Measurements from ENCODE around the gene PLOD1.
"Not testable (repeated sequence)": the region's sequence is repeated elsewhere in the genome, so short reads cannot be mapped to it uniquely, and the experiment has no call there.

The PLOD1 gene

GRCh38 chr1:11912482-11913216 is 21.9 kb upstream of the PLOD1 start:
- not testable (repeated sequence) for DNase-seq (ENCODE audit: low read depth)

- no peak for DNase-seq (ENCODE audit: low read depth)
These were observed 21.2 kb upstream of the PLOD1 start for GRCh38 chr1:11913291-11913690.

DNA sequence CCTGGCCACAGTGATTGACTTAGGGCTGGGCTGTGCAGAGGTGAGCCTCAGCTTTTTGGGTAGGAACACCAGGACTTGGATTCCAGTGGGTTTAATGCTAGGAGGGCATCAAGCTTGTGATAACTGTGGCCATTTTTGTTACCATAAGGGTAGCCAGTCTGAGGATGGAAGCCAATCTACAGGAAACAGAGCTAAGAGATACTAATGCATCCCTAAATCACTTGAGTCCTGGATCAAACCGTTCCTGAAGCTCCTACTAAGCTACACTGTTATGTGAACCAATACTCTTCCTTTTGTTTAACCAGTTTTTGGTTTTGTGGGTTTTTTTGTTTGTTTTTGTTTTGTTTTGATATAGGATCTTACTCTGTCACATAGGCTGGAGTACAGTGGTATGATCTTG is 20.5 kb upstream of the PLOD1 start:
- no peak for DNase-seq (ENCODE audit: low read depth)

- no peak for DNase-seq (ENCODE audit: low read depth)
These were observed 15.6 kb upstream of the PLOD1 start for GRCh38 chr1:11918799-11919519.

- no peak for DNase-seq (ENCODE audit: low read depth)
These were observed 14.9 kb upstream of the PLOD1 start for GRCh38 chr1:11919621-11920020.

GRCh38 chr1:11920239-11920903 is 14.1 kb upstream of the PLOD1 start:
- no peak for DNase-seq (ENCODE audit: low read depth)

DNA sequence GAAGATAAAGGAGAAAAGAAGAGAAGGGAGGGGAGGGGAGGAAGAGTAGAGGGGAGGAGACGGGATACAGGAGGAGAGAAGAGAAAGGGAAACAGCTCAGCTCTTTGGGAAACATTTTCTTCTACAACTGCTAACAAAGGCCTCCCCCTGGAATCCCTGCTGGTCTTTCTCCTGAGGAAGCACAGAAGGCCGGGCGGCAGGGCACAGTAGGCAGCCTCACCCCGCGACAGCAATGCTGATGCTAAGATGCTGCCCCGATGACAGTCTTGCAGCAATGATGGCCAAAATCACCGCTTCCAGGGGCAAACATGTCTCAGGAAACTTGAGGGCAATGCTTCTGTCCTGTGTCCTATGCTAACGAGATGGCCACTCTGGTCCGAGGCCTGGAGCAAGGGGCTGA is 13.5 kb upstream of the PLOD1 start:
- no peak for DNase-seq (ENCODE audit: low read depth)

GRCh38 chr1:11923069-11923826 is 11.3 kb upstream of the PLOD1 start:
- no peak for DNase-seq (ENCODE audit: low read depth)

GRCh38 chr1:11923827-11924113 is 10.7 kb upstream of the PLOD1 start:
- DNase-seq (ENCODE audit: low read depth): no peak

DNA sequence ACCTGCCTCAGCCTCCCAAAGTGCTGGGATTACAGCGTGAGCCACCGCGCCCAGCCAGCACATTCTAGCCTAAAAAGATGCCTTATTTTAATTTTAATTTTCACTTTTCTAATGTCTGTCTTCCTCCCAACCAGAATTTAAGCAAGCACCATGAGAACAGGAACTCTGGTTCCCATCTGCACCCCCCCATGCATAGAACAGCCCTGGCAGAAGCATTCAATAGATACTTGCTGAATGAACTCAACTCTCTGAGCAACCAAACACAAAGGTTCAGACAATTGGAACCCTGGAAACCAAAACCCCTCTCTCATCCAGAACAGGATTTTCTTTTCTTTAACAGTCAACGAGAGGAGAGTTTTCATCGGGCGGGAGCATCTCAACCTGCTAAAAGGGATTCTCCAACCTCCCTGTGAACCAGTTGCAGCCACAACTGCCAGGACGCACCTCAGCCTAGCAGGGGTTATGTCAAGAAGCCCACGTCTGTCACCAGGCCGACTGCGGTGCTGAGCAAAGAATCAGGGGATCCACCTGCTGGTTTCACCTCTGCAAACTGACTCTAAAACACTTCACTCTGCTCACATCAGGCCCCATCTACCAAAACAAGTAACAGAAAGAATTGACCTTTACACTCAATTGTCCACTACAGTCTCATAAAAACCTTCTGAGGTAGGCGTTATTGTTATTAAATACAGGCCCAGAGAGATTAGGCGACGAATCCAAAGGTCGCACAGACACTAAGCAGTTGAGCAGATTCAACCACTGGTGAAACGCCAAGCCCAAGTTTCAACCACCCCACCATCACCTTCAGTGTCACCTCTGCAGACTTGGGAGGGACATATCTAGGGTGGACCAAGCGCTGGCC is 10.0 kb upstream of the PLOD1 start:
- DNase-seq (ENCODE audit: low read depth): no peak

GRCh38 chr1:11925196-11925937 is 9.2 kb upstream of the PLOD1 start:
- DNase-seq (ENCODE audit: low read depth): not testable (repeated sequence)

GRCh38 chr1:11925938-11926292 is 8.6 kb upstream of the PLOD1 start:
- DNase-seq (ENCODE audit: low read depth): no peak

DNA sequence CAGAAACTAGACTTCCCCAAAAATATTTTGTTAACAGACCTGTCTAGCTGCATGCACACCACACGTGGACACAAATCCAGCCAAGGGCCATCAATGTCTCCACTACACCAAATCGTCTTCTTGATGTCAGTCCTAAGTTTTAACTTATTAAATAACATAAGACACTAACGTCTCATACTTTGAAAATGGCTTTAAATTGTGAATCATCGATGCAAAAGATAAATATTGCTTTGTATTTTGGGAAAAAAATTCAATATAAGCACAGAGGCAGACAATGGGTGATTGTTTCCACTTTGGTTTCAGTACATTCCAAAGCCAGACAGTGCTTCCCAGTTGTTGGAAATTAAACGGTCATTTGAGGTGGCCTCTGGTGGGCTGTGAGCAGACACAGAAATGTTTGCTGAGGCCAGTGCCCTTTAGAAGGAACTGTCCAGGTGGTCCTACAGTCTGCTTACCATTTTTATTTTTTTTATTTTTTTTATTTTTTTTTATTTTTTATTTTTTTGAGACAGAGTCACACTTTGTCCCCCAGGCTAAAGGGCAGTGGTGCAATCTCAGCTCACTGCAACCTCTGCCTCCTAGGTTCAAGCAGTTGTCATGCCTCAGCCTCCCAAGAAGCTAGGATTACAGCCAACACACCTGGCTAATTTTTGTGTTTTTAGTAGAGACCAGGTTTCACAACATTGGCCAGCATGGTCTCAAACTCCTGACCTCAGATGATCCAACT is 6.5 kb upstream of the PLOD1 start:
- DNase-seq (ENCODE audit: low read depth): no peak

DNA sequence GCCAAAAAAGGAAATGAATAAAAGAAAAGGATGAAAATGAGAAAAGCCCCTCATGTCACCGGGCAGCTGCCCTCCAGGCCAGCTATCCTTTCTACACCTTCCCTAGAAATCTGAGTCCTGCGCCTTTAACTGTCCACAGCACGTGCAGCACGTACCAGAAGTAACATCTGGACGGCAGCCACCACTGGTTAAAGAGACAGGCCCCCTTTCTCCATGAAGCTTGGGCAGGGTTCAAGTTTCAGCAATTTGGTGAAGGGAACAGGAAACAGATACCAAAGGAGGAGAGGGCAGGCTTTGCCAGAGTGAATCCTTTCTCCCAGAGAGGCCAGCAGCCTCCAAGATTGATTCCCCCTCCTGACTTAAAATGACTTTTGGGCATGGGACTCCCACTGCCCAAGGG is 4.7 kb upstream of the PLOD1 start:
- DNase-seq (ENCODE audit: low read depth): no peak

GRCh38 chr1:11930571-11931445 is 3.7 kb upstream of the PLOD1 start:
- no peak for DNase-seq (ENCODE audit: low read depth)

- DNase-seq (ENCODE audit: low read depth): no peak
These were observed 2.7 kb upstream of the PLOD1 start for GRCh38 chr1:11931845-11932244.

DNA sequence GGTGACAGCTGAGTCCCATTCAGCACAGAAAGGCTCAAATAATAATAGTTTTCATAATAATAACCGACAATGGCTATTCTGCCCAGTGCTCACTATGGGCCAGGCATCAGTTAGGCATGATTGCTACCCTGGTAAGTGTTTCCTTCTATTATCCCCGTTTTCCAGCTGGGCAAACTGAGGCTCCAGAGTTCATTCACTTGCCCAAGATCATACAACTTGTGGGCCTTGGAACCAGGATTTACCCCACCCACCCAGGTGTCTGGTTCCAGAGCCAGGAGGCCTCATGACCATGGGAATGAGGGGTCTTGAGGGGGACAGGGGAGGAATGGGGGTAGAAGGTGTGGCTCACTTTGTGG is 518 bp downstream of the PLOD1 start:
- no peak for DNase-seq (ENCODE audit: low read depth)

DNA sequence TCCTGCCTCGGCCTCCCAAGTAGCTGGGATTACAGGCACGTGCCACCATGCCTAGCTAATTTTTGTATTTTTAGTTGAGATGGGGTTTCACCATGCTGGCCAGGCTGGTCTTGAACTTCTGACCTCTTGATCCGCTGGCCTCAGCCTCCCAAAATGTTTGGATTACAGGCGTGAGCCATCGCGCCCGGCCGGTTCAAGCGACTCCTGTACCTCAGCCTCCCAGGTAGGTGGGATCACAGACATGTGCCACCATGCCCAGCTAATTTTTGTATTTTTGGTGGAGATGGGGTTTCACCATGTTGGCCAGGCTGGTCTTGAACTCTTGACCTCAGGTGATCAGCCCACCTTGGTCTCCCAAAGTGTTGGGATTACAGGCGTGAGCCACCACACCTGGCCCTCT is 1.2 kb downstream of the PLOD1 start:
- not testable (repeated sequence) for DNase-seq (ENCODE audit: low read depth)

DNA sequence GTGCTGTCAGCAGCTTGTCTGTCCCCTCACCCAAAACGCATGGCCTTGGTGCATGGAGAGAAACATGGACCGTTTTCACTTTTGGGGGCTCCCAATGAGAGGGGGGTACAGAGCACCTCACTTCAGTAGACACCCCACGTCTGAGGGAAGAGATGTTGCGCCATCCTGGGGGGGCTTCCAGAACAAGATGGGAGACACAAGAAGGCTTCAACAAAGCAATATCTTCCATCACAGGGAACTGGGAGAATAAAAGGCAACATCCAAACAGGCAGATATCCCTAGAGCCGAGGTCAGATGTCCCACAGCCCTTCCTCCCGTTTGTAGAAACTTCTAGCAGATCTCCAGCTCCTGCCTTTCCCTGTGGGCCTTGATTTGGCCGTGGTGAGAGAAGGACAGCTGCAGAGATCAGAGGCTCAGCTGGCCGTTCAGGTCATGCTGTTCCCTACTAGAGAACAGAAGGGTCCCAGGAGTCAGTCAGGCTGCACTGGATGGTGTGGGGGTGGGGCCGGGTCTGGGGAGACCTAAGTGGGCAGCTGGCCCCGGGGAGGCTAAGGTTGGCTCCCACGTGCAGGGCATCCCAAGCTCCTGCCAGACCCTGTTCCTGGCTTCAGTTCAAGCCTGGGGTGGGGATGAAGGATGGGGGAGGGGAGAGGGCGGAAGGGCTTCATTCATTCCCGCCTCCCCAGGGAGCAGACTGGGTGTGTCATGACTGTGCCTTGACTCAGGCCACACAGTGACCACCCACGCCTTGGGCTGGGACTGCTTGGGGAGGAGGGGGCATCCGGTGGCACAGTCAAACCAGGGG is 4.4 kb downstream of the PLOD1 start:
- no peak for DNase-seq (ENCODE audit: low read depth)
